ENCODE measurements around the gene ANGPT4. TPM values are rescaled to one million over a fixed set of nuclear protein-coding genes. Genes with fewer than 3 reads are reported as not detected.

Gene ANGPT4
- total and polyA plus RNA-seq, 9 of the 15 experiments (the other 6 are each of a cell fraction or from before 2014, with no cell fraction given) = not detected

DNA sequence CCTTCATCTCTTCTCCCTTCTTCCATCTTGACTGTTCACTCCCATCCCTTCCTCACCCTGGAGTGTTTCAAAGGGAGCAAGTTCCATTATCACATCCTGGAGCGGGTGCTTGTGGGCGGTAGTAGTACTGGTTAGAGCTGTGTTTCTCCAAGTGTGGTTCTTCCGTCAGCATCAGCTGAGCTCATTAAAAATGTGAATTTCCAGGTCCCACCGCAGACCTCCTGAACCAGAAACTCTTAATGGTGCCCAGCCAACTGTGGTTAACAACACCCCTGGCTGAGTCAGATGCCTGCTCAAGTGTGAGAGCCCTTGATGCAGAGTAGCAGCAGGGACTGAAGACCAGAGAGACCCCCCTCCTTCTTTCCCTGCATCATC lies 24.4 kb downstream of the ANGPT4 start (continued):
- TF ChIP-seq, protein P1, sequence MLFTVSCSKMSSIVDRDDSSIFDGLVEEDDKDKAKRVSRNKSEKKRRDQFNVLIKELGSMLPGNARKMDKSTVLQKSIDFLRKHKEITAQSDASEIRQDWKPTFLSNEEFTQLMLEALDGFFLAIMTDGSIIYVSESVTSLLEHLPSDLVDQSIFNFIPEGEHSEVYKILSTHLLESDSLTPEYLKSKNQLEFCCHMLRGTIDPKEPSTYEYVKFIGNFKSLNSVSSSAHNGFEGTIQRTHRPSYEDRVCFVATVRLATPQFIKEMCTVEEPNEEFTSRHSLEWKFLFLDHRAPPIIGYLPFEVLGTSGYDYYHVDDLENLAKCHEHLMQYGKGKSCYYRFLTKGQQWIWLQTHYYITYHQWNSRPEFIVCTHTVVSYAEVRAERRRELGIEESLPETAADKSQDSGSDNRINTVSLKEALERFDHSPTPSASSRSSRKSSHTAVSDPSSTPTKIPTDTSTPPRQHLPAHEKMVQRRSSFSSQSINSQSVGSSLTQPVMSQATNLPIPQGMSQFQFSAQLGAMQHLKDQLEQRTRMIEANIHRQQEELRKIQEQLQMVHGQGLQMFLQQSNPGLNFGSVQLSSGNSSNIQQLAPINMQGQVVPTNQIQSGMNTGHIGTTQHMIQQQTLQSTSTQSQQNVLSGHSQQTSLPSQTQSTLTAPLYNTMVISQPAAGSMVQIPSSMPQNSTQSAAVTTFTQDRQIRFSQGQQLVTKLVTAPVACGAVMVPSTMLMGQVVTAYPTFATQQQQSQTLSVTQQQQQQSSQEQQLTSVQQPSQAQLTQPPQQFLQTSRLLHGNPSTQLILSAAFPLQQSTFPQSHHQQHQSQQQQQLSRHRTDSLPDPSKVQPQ (CRISPR knock-in tag; IDR thresholded peaks at IDR 0.05; ENCODE audit: borderline replicate concordance) = no peak
- no peak for TF ChIP-seq ZNF282 (CRISPR knock-in tag; IDR thresholded peaks at IDR 0.05)

DNA sequence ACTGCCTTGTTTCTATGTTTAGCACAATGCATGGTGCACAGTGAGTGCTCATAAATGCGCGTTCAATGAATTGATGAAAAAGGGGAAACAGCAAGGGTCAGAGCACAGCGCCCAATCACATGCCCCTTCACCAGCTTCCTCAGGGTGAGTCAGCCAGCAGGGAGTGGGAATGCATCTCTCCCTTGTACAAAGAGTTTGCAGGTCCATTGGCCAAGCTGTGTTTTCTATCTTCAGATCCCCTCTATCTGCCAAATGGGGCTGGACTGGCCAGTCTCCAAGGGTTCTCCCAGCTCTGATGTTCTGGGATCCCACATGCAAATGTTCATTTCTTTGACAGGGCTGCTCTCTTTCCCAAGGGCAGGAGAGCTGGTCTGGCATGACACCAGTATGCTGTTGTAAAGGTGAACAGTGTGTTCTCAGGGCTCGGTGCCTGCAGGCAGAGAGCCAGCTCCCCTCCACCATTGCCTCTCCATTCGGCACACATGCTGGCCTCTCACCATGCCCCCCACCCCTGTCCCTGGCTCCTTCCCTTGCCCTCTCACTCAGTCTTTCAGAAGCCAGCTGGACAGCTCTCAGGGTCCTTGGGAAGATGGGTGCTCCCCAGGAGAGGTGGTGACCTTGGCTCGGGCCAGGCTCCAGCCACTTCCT lies 25.0 kb downstream of the ANGPT4 start:
- Histone ChIP-seq H3K4me3 (no peak overlapping the region), H4K20me1 (replicated peaks; ENCODE audit: control insufficient read depth, insufficient read depth, low read length) (no peaks in the 10 kb centered on the region), H3K9me3 (replicated peaks; ENCODE audit: control insufficient read depth, insufficient read depth, low read depth, low read length) (no peaks in the 10 kb centered on the region), H3K36me3 (ENCODE audit: control insufficient read depth, insufficient read depth, low read length) (no peaks in the 10 kb centered on the region), H2AFZ (ENCODE audit: low read depth, low read length) (no peak overlapping the region), H3K27me3 (ENCODE audit: control insufficient read depth in 2 of 2, insufficient read depth in 2 of 2, low read length in 2 of 2) (peaks cover 3 to 29% of the 10 kb centered on the region in 2 experiments; a peak in 4 of 5 replicates), H3K27ac (ENCODE audit: extremely low read depth, low read depth, low read length) (no peak overlapping the region), H3K4me2 (ENCODE audit: insufficient read depth, low read length) (no peak overlapping the region), H3K4me1 (replicated peaks in 1 of 2; ENCODE audit: control insufficient read depth in 2 of 2, insufficient read depth in 2 of 2, low read length in 2 of 2) (no peaks in the 10 kb centered on the region), H3K9ac (ENCODE audit: insufficient read depth in 1 of 2, low read depth in 2 of 2, low read length in 2 of 2) (no peak overlapping the region), H3K79me2 (ENCODE audit: control insufficient read depth, insufficient read depth, low read length) (no peaks in the 10 kb centered on the region), H3K9me1 (ENCODE audit: control insufficient read depth, insufficient read depth, low read length) (no peaks in the 10 kb centered on the region)
- ChIA-PET POLR2A (interaction anchor here (0.6 kb wide), 1 partner anchor 8 kb away, joined by 3 read pairs; no protein-coding TSS in a partner anchor), CTCF (ENCODE audit: low intra/inter-chr PET ratio) (no interaction called here)
- WGBS (ENCODE audit: insufficient coverage, low coverage, missing lambda C conversion rate) = 18% methylated on average over 5 of the region's 6 CpGs
- intact Hi-C loops (cut with micrococcal nuclease) = no loop called here
- FAIRE-seq = no peak
- BruUV-seq (replicated peaks) = no TSS peak
- in situ Hi-C loops (cut with MboI) = no loop called here
- ATAC-seq = no peak
- no peak for DNase-seq (ENCODE audit: extremely low read depth in 1 of 4, low spot score in 3 of 4)
- no peak for TF ChIP-seq CXXC5 (CRISPR knock-in tag; IDR thresholded peaks at IDR 0.05)
- no peak for TF ChIP-seq HDAC3 (IDR thresholded peaks at IDR 0.05; ENCODE audit: borderline replicate concordance, partially characterized antibody)
- no peak for TF ChIP-seq TRIM28 (IDR thresholded peaks at IDR 0.05)
- no peak for TF ChIP-seq EGR1 (conservative IDR thresholded peaks at IDR 0.05)
- TF ChIP-seq ZNF253 (CRISPR knock-in tag; conservative IDR thresholded peaks at IDR 0.05) = no peak
- no peak for TF ChIP-seq ZNF174 (CRISPR knock-in tag; IDR thresholded peaks at IDR 0.05)
- no peak for TF ChIP-seq ZNF764 (CRISPR knock-in tag; IDR thresholded peaks at IDR 0.05; ENCODE audit: low read depth)
- TF ChIP-seq, protein P2, sequence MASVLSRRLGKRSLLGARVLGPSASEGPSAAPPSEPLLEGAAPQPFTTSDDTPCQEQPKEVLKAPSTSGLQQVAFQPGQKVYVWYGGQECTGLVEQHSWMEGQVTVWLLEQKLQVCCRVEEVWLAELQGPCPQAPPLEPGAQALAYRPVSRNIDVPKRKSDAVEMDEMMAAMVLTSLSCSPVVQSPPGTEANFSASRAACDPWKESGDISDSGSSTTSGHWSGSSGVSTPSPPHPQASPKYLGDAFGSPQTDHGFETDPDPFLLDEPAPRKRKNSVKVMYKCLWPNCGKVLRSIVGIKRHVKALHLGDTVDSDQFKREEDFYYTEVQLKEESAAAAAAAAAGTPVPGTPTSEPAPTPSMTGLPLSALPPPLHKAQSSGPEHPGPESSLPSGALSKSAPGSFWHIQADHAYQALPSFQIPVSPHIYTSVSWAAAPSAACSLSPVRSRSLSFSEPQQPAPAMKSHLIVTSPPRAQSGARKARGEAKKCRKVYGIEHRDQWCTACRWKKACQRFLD (CRISPR knock-in tag; IDR thresholded peaks at IDR 0.05) = no peak
- TF ChIP-seq YBX1 (IDR thresholded peaks at IDR 0.05) = no peak
- TF ChIP-seq ZNF146 (CRISPR knock-in tag; IDR thresholded peaks at IDR 0.05; ENCODE audit: unreplicated experiment) = no peak
- TF ChIP-seq, protein P3, sequence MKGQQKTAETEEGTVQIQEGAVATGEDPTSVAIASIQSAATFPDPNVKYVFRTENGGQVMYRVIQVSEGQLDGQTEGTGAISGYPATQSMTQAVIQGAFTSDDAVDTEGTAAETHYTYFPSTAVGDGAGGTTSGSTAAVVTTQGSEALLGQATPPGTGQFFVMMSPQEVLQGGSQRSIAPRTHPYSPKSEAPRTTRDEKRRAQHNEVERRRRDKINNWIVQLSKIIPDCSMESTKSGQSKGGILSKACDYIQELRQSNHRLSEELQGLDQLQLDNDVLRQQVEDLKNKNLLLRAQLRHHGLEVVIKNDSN (CRISPR knock-in tag; IDR thresholded peaks at IDR 0.05) = no peak
- no peak for TF ChIP-seq NR4A1 (CRISPR knock-in tag; IDR thresholded peaks at IDR 0.05)
- no peak for TF ChIP-seq NR4A1 (tag; IDR thresholded peaks at IDR 0.05)
- no peak for TF ChIP-seq XRCC4 (IDR thresholded peaks at IDR 0.05; ENCODE audit: extremely low read depth, insufficient read depth, insufficient read length)

All from K562 (cell line).